ENCODE data around the gene TIMM22.
A peak's percentile ranks its signal among the peaks of the same experiment; 100 is the strongest.
"Not testable (repeated sequence)": the region's sequence is repeated elsewhere in the genome, so short reads cannot be mapped to it uniquely, and the experiment has no call there.

Gene TIMM22

DNA sequence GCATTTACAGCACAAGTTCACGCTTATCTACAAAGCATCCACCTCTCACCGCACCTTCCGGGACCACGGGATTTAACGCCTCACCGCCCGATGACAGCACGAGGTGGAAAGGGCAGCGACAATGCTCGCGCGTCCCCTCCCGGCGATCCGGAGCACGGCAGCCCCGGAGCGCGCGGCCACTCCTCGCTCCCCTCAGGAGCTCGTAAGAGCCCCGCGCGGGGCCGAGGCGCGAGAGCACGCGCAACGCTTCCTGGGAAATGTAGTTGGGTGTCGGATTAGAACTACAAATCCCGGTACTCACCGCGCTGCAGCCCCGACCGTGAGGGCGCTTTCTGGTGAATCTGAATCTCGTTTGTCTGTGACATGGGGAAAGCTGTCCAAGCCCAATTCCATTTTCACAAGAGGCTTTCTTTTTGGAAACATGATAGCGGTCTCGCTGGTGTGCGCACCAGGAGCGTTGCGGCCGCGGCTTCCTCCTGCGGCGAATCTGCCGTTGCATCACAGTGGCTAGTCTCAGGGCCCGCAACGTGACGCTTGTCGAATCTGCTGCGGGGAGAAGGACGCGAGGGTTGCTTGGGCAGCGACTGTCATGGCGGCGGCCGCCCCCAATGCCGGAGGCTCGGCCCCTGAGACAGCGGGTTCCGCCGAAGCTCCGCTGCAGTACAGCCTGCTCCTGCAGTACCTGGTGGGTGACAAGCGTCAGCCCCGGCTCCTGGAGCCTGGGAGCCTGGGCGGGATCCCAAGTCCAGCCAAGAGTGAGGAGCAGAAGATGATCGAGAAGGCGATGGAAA lies at the start of gene TIMM22:
Gene TIMM22, plus strand, starts transcription at position 576 of the 791 bp plus-strand sequence. Its CDS starts 14 bp downstream, at position 590.
- peak; percentile 80 to 86 for DNase-seq (ENCODE audit: low read depth in 2 of 2)

GRCh38 chr17:948284-948852 lies 48.6 kb upstream of the TIMM22 start:
- no peak for DNase-seq (ENCODE audit: low read depth in 2 of 2)

GRCh38 chr17:949623-950303 lies 47.2 kb upstream of the TIMM22 start:
- no peak for DNase-seq (ENCODE audit: low read depth in 2 of 2)

GRCh38 chr17:951325-952132 lies 45.4 kb upstream of the TIMM22 start:
- DNase-seq (ENCODE audit: low read depth in 2 of 2): no peak

DNA sequence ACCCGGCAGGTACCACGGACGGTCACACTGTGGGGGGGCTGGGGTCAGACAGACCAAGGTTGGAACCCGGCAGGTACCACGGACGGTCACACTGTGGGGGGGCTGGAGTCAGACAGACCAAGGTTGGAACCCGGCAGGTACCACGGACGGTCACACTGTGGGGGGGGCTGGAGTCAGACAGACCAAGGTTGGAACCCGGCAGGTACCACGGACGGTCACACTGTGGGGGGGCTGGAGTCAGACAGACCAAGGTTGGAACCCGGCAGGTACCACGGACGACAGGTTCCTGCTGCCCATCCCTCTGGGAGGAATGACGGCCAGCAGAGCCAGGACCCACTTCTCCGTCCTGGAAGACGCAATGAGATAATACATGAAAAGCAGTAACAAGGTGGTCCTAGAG lies 44.3 kb upstream of the TIMM22 start:
- DNase-seq (ENCODE audit: low read depth in 2 of 2): not testable (repeated sequence)

DNA sequence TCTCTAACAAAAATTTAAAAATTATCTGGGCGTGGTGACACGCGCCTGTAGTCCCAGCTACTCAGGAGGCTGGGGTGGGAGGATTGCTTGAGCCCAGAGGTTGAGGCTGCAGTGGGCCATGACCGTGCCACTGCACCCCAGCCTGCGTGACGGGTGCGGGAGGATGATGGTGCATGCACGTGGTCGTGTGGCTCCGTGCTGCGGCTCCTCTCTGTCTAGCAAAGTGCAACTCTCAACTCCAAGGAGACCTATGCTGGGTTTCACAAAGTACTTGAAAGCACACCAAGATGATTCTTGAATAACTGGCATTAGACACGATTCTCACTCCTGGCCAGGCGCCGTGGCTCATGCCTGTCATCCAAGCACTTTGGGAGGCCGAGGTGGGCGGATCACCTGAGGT lies 43.2 kb upstream of the TIMM22 start:
- no peak for DNase-seq (ENCODE audit: low read depth in 2 of 2)

GRCh38 chr17:954431-955164 lies 42.3 kb upstream of the TIMM22 start:
- no peak for DNase-seq (ENCODE audit: low read depth in 2 of 2)

- no peak for DNase-seq (ENCODE audit: low read depth in 2 of 2)
Observed at GRCh38 chr17:956905-957304, 40.0 kb upstream of the TIMM22 start.

DNA sequence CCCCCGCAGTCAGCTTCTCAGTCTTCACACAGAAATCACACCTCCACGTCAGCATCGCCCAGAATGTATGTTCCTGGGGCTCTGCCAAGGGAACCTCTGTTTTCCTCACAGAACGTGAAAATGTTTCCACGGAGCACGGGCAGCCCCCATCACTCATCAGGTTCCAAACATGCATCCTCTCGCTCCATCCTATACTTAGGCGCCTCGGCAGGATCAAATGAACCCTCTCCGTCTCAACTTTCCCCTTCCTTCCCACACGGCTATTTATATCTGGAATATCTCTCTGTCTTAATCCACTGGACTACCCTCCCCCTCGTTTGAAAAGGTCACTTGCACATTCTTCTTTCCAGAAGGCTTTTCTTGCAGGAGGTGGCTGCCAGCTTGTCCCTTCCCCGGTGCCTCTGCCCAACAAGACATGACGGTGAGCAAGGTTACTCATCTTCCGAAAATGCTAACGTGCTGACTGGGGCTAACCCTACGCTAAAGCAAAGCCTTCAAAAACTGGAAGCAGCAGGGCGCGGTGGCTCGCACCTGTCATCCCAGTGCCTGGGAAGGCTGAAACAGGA lies 39.0 kb upstream of the TIMM22 start:
- no peak for DNase-seq (ENCODE audit: low read depth in 2 of 2)

DNA sequence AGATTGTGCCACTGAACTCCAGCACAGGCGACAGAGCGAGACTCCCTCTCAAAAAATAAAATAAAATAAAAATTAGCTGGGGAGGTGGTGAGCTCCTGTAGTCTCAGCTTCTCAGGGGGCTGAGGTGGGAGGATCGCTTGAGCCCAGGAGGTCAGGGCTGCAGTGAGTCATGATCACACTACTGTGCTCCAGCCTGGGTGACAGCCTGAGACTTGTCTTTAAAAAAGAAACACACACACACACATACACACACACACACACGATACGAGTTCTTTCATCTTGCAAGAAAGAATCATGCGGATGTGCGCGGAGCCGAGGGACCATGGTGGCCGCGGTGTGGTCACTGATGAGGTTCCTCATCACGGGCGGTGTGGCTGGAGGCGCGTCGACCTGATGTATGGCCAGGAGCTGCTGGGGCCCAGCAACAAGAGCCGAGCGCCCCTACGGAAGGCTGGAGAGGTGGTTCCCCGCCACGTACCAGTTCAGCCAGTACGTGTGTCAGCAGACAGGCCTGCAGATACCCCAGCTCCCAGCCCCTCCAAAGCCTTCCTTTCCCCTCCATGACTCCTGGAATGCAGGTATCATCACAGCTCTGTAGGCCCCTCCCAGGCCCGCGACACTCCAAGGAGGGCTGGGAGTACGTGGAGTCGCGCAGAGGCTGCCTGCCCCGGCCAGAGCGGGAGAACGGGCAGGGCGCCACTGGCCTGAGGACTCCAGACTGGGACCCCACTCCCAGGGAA lies 38.0 kb upstream of the TIMM22 start:
- DNase-seq (ENCODE audit: low read depth in 2 of 2): no peak

GRCh38 chr17:962166-962565 lies 34.8 kb upstream of the TIMM22 start:
- no peak for DNase-seq (ENCODE audit: low read depth in 2 of 2)

GRCh38 chr17:962670-963069 lies 34.3 kb upstream of the TIMM22 start:
- DNase-seq (ENCODE audit: low read depth in 2 of 2): no peak

DNA sequence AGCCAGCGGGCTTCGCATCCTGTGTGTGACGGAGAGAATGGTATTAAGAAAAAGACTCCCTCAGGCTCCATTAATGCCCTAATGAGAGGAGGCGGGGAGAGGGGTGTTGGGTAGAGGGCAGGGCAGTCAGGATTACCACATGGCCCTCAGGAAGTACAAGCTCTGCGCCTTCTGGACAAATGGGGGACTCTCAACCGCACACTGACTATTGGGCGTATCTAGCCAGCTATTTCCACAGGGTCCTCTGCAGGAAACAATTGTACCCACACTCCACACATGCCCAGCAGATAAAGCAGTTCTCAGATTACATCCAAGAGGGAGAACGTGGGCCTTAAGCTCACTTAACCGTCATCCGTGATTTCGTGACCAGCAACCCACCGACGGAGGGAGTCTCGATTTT lies 32.1 kb upstream of the TIMM22 start:
- DNase-seq (ENCODE audit: low read depth in 2 of 2): no peak

DNA sequence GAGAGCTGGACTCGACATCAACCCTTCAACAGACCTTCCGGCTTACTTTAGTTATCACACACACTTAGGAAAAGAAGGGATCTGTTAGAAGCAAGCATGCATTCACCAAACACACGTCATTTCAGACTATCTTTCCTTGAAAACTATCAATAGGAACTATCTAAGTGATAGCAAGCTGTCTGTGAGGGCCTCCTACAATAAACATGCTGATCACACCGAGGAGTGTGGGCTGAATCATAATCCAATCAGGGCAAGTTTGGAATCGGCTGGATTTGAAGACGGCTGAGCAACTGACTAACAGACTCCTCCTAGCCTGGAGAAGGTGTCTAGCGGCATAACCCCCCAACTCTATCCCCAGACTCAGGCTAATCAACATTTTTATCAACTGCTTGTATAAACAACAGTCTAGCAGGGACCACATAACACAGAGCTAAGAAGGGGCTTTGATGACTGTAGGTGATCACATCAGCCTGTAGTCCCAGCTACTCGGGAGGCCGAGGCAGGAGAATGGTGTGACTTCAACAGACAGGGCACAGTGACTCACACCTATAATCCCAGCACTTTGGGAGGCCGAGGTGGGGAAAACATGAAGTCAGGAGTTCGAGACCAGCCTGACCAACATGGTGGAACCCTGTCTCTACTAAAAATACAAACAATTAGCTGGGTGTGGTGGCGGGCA lies 31.5 kb upstream of the TIMM22 start:
- DNase-seq (ENCODE audit: low read depth in 2 of 2): no peak

DNA sequence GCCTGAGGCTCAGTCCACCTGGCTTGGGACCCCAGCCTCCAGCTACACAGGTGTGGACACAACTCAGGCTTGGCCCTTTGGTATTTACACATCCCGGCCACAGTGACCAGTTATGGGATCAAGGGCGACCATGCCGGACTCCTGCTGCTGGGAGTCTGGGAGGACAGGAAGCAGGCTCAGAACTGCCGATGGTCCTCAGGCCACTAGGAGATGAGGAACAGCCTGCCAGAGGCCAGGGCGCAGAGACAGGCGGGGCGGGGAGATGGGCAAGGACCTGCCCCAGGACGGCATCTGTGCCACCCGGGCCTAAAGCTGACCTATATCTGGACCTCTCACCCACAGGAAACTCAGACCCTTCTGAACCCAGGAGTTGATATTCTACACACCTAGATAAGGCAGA lies 29.8 kb upstream of the TIMM22 start:
- no peak for DNase-seq (ENCODE audit: low read depth in 2 of 2)

DNA sequence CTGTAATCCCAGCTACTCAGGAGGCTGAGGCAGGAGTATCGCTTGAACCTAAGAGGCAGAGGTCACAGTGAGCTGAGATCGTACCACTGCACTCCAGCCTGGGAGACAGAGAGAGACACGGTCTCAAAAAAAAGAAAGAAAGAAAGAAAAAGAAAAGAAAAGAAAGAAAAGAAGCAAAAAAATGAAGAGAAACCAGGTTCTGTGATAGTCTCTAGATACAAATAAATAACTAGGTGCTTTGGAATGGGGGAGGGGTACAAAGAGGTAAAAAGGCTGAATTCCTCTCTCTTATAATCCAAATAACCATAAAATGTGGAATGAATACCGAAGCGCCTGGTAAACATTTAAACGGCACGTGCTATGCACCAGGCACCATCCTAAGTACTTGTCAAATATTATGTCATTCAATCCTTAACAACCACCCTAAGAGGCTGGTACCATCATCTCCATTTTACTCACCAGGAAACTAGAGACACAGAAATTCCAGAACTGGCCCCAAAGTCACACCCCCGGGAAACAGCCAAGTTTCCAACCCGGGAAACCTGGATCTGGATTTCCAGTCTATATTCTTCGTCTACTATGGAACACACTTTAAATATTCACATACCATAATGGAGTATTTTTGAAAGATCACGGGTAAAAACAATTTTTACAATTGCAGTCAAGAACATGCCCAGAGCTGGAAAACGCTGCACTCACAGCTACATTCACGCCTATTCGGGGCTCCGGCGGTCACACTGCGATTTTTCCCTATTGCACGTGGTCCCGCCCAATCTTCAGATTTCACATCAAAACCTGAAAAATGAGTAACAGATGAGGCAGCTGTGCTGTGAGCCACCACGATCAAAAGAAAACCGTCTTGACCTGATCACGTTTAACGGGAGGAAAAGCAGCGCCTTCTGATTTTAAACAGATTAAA lies 27.9 kb upstream of the TIMM22 start:
- DNase-seq (ENCODE audit: low read depth in 2 of 2): no peak

GRCh38 chr17:969811-970355 lies 27.0 kb upstream of the TIMM22 start:
- DNase-seq (ENCODE audit: low read depth in 2 of 2): no peak

- DNase-seq (ENCODE audit: low read depth in 2 of 2): no peak
Observed at GRCh38 chr17:970364-970763, 26.6 kb upstream of the TIMM22 start.

Measured in stimulated activated CD8-positive, alpha-beta memory T cell treated with anti-CD3 and anti-CD28 coated beads, Interleukin-15, amount 100 ng/mL, for 4 hours (primary cell).